GM21528 (cell line): ENCODE results near the gene LZTR1.

ENCODE experiments used
- ATAC-seq: cut with Tn5 transposase; IDR thresholded peaks from one replicate; pipeline ENCODE4 v1.9.1; 2021; ENCODE audit warnings: mild to moderate bottlenecking, moderate library complexity; ENCODE audit not compliant: unreplicated experiment, low FRiP score

LZTR1 gene

DNA sequence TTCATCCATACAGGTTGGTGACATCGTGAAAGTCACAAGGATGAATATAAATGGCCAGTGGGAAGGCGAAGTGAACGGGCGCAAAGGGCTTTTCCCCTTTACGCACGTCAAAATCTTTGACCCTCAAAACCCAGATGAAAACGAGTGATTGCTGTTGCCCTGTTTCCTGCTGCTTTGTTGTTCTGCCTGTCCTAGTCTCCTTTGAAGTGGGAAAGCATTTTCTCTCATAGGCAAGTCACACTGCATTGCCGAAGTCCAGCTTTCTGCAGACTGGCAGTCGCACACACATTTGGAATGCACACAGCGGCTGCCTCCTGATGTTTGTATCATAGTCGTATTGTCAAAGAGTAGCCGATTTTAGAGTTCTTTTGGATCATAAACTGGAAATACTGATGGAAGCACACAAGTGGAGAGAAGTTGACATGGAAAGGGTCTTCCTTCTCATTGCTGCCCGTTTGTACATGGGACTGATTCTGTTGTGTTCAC lies 32.4 kb upstream of the LZTR1 start:
- no peak for ATAC-seq

- no peak for ATAC-seq
Measured at GRCh38 chr22:20951151-20951931, 30.8 kb upstream of the LZTR1 start.

GRCh38 chr22:20951932-20952380 lies 30.1 kb upstream of the LZTR1 start:
- no peak for ATAC-seq

DNA sequence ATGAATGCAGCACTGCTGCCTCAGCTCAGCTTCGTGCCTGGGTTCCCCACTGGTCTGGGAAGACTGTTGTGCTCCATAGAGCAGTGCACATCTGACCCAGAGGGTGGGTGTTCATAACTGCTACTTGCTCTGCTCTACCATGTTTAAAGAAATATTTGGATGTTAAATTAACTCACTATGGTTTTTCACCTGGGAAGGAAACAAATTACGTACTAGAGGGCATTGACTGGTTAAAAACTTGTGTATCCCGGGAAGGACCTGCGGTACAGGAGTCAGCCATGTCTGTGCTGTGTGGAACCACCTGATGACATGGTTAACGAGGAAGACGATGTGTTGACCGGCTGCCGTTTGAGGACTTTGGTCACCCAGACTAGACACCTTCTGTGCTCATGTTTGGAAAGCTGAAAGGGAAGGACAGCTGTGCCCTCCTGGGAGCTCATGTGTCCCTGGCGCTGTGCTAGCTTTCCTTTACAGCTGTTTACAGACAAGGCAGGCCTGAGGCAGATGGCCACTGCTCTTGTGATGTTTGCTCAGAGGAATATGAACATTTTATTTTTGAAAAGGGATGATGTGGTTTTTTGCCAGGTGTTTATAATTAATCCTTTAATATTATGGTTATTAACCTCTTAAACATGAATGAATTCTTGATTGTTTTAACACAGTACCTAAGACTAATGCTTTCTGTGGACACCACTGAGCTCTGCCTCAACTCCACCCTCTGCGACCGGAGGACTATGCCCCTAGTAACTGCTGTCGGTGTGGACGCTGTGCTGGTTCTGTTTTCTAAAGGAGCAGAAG lies 29.4 kb upstream of the LZTR1 start:
- ATAC-seq = no peak

GRCh38 chr22:20953342-20953608 lies 28.8 kb upstream of the LZTR1 start:
- no peak for ATAC-seq

- ATAC-seq = no peak
Measured at GRCh38 chr22:20953668-20954500, 28.2 kb upstream of the LZTR1 start.

DNA sequence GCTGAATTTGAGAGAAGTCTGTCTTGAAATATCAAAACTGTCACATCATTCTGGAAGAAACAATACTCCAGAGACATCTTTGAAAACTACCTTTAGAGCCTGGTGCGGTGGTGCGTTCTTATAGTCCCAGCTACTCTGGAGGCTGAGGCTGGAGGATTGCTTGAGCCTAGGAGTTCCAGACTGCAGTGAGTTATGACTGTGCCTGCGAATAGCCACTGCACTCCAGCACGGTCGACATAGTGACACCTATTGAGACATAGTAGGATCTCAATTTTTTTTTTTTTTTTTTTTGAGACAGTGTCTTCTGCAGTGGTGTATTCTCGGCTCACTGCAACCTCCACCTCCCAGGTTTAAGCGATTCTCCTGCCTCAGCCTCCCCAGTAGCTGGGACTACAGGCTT lies 26.5 kb upstream of the LZTR1 start:
- no peak for ATAC-seq

GRCh38 chr22:20956258-20957101 lies 25.6 kb upstream of the LZTR1 start:
- no peak for ATAC-seq

DNA sequence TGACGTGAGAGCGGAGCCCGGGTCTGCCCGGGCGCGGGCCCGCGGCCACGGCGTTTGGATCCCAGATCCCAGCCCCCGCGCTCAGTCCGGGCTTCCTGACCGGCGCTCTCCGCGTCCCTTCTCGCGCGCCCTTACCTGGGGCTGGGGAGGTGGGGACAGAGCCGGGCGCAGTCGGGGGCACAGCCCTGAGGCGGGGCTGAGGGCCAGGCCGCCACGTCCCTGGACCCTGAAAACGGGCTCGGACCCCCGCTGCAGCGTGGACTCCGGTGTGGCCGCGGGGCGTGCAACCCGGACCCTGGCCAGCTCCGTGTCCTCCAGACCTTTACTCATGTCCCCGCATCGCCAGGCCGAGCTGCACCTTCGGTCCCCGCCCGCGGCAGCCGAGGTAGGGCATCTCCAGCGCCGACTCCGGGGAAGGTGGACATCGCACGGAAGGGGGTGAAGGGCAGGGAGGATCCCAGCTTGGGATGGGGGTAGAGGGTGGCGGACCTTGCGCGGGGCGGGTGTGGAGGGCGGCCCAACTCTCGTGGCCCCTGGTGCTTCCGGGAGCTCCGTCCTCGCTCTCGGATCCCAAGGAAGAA lies 24.9 kb upstream of the LZTR1 start:
- no peak for ATAC-seq

DNA sequence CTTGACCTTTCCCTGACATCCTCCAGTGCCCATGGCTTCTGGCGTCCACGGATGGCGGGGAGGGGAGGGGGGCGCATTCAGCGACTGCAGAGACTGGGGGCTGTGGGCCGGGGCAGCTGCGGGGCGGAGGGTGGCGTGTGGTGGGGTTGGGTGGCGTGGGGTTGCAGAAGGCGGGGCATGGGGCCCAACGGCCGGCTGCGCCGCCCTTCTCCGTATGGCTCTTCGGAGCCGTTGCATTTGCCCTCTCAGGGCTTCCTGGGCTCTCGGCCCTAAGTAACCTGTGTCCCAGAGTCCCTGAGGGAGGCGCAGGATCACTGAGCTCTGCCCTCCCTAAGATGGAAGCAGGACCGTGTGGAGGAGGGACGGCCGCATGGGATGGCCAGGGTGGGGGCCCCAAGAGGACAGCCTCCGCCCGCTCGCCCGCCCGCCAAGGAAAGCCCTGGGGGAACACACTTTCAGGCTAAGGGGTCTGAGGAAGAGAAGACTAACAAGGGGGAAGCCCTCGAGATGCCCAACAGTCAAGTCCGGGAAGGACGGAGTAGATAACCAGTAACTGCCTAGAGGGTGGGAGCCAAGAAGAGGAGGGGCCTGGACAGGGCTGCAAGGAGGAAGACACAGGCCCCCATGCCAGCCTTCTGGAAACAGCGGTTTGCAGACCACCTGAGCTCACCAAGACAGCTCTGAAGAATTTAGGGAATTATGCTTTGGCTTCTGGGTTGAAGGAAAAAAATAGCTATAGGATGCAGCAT lies 24.2 kb upstream of the LZTR1 start:
- no peak for ATAC-seq

GRCh38 chr22:20959578-20960461 lies 22.3 kb upstream of the LZTR1 start:
- no peak for ATAC-seq

GRCh38 chr22:20960609-20961008 lies 21.5 kb upstream of the LZTR1 start:
- ATAC-seq = no peak

- ATAC-seq = no peak
Measured at GRCh38 chr22:20962491-20962945, 19.6 kb upstream of the LZTR1 start.

DNA sequence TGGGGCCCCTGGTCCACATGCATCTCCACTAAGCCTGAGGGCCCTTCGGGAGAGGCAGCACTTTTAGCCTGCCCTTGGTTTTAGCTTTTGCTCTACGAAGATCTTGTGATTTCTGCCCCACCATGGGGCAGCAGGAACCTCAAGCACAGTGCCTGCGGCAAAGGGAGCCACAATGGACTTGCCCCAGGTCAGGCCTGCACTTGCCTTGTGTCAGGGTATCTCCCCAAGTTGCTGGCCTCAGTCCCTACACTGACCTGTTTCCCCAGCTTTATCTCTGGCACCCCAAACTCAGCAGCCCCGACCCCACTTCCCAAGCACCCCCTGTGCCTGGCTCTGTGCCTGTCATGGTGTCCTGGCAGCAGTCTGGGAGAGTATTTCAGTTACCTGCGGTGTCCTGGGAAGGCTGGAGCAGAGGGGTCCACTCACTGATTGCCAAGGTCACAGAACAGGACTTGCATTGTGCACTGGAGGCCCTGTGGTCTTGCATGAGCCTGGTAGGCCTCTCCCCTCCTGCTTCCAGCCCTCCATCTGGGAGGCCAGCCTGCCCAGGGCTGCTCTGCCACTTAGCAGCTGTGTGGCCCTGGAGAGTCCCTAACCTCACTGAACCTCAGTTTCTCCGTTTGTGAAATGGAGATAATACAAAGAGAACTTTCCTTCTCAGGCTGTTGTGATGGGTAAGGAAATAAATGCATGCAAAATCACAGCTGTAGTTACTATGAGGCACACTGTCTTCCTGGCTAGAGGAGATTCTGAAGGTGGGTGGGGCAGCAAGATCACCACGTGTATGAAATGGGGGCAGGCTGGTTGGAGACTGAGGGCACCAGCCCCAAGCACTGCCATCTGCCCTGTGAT lies 18.7 kb upstream of the LZTR1 start:
- ATAC-seq = no peak

- no peak for ATAC-seq
Measured at GRCh38 chr22:20964090-20964798, 17.9 kb upstream of the LZTR1 start.

DNA sequence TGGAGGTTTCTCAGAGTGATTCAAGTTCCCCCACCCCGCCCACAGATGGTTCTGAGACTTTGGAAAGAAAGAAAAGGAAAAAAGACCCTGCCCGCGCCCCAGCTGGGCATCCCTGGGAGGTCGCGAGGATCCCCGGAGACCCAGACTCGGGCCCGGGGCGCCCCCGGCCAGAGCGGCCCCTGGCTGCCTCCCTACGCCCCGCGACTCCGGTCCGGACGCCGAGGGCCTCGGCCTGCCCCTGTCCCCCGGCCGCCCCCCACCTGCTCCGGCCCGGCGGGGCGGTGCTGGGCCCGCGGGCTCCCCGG lies 17.3 kb upstream of the LZTR1 start:
- ATAC-seq = no peak
